HG02973 (cell line): Measurements from ENCODE around the gene HELZ2.

ENCODE experiments used
- ATAC-seq: cut with Tn5 transposase; IDR thresholded peaks from one replicate; pipeline ENCODE4 v1.9.1; 2021; ENCODE audit warnings: moderate library complexity; ENCODE audit not compliant: unreplicated experiment

Gene HELZ2

DNA sequence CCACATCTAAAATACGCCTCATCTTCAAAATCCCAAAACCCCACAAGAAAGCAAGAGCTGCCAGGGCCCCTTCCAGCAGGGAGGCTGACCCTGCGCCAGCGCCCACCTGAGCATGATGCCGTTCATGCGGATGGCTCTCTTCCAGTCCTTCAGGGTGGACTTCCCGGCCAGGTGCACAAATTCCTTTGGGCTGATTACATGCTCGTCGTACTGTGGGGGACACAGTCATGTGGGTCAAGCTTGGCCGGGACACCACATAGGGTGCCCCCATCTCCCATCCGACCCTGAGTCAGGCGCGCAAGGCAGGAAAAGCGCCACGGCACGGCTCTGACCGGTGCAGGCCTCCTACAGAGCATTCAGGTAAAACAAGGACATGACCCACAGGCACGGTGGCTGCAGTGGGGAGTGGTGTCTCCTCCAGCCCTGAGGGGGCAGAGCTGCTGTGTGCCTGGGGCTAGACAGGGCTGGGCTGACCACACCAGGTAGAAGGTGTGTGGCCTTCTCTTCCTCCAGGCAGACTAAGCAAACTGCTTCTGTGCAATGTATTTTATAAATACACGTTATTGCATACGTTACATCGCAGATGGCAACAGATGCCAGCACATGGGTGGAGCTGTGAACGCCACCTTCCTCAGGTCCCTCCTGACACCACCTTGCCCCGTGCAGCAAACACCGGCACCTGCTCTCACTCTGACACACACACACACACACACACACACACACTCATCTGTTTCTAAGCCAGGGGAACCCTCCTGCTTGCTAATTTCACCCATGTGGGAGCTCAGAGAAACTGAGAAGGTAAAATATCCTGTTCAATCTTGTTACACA, 23.8 kb upstream of the HELZ2 start:
- ATAC-seq = no peak

DNA sequence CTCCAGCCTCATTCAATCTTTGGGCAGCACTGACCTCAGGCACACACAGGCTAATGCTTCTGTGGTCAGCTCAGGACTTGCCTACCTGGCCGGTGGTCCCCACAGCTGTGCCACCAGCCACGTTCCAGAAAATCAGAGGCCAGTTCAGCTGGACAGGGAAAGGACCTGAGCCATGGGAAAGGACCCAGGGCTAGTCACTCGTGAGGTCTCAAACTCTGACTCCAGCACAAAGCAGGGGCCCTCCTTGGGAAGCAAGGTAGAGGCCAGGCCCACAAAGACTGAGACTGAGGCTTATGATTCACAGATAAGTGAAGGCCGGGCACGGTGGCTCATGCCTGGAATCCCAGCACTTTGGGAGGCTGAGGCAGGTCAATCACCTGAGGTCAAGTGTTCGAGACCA, 22.4 kb upstream of the HELZ2 start:
- ATAC-seq = no peak

DNA sequence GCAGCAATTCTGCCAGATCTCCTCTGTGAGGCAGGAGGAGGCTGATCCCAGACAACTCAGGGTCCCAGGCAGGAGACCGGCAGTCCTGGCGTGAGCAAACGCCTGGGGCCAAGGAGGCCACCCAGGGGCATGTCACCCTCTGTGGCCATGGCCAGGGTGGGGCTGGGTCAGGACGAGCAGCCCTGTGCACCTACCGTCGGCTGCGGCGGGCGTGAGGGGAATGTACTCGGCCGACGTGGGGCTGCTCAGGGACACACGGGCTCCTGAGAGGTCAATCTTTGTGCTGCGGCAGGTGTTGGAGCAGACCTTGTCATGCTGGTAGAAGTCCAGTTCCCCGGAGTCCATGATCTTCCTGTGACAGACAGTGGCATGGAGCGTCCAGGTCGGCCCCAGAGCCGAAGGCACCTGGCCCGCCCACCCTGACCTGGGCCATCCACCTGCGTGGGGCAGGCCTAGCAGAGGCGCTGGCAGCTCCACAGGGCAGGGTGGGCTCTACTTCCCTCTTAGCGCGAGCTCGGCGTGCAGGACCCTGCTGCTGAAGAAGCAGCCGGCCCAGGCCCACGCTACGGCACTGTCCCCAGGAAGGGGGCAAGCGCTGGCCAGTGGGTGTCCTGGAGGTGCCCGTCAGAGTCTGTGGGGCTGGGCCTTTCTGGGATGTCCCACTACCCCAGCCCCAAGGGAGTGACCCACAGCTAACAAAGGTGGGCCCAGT, 21.5 kb upstream of the HELZ2 start:
- no peak for ATAC-seq

DNA sequence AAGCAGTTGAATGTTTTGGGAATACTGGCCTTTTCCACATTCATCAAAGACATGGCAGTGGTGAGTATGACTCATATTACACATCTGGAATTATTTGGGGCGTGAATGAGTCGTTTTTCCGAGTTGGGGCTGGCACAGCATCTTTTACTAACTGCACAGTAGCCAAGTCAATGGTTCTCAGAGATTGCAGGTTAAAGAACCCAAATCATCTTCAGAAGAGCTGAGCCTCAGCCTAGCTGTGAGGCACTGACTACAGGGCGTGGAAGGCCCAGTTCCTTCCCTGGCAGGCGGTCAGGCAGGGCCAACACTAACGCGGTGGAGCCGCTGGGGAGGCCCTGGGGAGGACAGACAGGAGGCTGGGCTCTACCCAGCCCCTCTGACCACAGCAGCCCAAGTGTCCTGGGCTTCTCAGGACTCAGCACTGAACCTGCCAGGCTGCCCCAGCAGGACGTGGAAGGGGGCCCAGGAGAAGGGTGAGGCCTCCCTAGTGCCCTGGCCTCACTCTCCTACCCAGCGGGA, 20.1 kb upstream of the HELZ2 start:
- ATAC-seq = no peak

DNA sequence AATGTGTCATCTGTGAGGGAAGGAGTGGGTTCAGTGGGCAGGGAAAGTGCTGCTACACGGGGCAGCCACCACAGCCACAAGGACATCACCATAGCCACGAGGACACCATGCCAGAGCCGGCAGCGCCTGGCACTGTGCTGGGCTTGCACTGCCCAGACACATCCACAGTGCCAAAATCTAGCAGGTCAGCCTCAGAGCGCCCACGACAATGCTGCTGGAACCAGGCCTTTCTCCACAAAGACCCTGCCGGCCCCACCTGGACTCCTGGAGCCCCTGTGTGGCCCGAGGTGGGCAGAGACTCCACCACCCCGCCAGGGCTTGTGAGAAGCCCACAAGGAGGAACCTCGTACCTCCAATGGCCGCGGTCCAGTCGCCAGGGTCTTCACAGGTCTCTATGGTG, 18.6 kb upstream of the HELZ2 start:
- ATAC-seq = no peak

DNA sequence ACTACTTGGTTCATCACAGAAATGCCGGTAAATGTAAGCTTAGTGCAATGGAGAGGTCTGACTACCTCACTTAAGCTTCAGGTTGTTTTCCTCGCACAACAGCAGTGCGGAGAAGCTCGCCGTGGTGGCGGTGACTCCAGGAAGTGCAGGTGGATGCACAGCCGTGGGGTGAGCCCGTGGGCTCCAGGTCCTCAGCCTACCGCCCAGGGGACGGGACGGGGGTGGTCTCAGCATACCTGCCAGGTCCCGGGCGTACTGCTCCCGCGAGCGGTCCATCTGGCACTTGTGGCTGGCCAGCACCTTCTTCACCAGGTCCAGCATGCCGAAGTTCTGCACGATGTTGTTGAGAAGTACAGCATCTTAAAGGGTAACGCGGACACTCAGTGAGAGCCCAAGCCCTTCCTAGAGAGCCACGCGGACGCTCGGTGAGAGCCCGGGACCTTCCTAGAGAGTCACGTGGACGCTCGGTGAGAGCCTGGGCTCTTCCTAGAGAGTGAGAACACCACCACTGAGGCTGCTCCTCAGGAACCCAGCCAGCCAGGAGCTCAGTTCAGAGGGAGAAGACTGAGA, 17.8 kb upstream of the HELZ2 start:
- no peak for ATAC-seq

DNA sequence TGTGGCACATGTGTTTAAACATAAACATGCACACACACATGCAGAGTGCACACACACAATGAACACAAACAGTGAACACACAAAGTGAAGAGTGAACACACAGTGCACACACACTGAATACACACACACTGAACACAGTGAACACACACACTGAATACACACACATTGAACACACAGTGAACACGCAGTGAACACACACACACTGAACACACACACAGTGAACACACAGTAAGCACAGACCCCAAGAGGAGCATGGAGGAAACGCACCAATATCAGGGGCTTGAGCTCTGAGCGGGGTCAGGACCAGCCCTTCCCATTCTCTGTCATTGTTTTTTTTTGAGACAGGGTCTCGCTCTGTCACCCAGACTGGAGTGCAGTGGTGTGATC, 17.1 kb upstream of the HELZ2 start:
- no peak for ATAC-seq

DNA sequence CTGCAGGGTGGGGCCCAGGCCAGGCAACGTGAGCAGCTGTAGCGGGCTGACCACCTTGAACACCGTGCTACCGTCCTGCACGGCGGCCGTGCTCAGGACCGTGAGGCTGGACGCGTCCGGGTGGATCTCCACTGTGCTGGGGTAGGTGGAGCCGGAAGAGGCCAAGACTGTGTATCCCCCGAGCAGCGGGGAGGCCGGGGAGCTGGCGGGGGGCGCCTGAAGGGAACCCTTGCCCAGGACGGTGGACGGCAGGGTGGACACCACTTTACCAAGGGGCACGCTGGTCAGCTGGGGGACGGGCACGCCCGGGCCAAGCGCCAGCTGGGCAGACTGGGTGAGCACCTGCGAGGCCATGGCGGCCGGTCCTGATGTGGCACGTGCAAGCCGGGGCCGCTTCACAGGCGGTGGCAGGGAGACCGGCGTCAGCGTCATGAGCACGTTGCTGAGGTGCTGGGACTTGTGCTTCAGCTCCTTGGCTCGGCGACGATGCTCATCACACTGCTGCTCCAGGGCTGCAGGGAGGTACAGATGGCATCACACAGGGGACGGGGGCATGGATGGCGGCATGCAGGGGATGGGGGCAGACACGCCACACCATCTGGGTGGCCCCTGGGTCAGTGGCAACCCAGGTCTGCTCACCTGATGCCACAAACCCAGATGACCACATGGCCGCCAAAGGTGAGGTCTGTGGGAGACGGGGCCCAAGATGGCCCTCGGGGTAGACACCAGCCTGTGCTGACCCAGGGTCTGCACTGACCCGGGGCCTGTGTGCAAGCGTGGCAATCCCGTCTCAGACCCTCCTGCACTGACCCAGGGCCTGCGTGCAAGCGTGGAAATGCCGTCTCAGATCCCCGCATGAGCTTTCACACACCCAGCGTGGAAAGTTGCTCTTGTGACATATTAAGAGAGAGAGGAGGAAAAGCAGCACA, 16.4 kb upstream of the HELZ2 start:
- no peak for ATAC-seq

DNA sequence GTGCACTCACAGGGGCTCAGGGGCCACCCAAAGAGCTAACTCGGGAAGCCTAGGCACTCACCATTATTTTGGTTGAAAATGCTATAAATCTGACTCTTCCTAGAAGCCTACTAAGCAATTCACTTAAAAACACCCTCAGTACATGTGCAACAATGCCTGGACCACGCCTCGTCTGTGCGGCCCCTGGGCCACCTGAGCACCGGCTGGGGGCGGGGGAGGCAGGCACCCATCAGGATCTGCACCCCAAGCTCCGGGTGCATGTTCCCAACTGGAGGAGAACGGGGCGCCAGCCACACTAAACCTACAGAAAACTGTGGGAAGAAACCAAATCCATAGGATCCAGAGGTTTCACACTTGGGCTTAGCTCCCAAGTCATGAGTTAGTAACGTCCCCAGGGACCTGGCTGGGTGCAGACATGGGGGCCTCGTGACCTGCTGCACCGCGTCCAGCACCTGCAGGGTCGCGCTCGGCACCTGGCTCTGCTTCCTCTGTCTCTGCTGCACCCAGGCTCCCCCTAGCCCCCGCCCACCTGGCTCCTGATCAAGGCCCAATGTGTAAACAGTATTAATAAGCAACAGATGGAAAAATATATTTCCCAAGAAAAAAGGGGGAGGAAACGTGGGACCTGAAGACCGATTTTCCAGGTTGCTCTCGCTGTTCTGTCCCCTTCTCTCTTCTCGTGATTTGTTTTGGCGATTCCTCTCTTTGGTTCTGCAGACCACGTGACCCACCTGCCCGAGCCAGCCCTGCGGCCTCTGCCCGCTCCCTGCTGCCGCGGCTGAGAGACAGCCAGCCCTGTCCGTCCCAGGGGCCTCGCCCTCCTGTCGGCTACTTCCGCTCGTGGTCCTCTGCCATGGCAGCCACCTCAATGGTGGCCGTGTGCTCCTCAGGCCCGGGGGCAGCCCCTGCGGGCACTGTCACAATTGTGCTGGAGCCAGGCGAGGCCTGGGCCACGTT, 15.5 kb upstream of the HELZ2 start:
- no peak for ATAC-seq

DNA sequence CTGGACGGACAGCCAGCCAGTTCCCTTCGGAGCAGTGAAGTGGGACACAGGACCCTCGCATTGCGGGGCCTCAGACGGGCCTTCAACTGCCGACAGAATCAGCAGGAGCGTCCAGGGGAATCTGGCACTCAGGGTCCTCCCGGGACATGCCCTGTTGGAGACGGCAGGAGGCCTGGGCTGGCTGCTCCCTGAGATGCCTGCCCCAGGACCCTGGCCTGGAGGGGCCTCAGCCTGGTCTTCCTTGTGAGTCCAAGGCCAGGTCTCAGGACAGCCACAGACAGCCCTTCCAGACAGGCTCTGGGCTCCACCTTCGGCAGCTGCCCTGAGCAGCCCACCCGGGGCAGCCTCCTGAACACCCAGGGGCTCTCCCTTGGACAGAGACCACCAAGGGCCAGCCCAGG, 14.6 kb upstream of the HELZ2 start:
- no peak for ATAC-seq

DNA sequence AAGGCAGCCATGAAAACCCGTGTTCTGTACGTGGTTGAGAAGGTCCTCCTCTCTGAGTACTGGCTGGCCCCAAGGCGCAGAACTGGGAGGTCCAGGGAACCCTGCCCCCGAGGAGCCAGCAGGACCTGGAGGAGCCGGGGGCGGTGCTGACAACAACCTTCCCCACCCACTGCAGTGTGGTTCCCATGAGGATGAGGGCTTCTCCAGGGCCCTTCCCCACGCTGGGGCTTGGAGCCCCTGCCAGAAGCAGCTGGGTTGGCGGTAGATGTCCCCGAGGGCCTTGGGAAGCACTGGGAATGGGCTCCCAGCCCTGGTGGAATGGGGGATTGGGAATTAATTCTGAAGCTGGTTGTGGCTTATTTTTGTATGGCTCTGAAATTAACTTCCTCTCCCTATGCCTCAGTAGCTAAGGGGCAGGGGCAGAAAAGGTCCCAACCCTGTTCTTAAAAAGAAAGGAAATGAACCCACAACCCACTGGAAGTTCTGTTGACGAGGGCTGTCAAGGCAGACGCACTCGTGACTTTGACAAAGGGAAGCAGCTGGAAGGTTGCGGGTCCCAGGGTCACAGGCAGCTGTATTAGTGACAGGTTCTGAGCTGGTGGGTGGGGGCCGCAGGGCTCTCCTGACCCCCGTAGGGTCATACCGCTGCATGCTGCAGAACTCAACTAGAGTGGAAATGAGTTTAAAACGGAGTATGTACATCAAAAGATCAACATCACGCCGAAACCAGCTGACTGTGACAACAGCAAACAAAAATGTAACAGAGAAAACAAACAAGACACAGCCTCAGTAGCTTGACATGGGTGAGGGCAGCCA, 13.9 kb upstream of the HELZ2 start:
- ATAC-seq = no peak

DNA sequence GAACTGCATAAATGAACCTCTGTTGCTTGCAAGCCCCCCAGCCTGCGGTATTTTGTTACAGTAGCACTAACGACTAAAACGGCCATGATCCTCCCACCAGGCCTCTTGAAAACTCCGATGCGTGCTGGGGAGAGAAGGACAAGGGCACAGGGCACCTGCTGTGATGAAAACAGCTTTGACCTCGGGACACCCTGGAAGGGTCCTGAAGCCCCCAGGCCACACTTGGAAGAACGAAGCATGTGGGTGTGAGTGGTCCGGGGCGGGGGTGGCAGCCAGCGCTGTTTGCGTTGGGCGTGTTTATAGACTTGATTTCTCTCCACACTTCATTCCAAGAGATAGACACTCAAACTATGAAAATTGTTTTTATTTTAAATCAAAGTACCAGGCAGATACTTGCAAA, 13.2 kb upstream of the HELZ2 start:
- no peak for ATAC-seq

DNA sequence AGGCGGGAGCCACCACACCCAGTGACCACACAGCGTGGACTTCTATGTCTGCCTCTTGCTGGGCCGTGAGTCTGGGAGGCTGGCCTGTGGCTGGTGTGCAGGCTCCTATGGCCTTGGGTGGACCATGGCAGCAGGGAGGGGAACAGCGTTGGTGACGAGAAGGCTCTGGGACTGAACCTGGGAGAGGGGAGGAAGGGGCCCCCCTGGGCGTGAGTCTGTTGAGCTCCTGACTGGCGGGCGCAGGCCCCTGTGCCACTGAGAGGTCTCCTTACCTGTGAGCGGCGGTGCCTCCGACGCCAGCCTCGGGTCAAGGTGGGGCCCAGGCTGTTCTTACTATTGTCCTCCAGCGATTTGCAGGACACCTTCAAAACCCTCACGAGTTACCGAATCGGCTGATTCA, 12.8 kb upstream of the HELZ2 start:
- no peak for ATAC-seq

DNA sequence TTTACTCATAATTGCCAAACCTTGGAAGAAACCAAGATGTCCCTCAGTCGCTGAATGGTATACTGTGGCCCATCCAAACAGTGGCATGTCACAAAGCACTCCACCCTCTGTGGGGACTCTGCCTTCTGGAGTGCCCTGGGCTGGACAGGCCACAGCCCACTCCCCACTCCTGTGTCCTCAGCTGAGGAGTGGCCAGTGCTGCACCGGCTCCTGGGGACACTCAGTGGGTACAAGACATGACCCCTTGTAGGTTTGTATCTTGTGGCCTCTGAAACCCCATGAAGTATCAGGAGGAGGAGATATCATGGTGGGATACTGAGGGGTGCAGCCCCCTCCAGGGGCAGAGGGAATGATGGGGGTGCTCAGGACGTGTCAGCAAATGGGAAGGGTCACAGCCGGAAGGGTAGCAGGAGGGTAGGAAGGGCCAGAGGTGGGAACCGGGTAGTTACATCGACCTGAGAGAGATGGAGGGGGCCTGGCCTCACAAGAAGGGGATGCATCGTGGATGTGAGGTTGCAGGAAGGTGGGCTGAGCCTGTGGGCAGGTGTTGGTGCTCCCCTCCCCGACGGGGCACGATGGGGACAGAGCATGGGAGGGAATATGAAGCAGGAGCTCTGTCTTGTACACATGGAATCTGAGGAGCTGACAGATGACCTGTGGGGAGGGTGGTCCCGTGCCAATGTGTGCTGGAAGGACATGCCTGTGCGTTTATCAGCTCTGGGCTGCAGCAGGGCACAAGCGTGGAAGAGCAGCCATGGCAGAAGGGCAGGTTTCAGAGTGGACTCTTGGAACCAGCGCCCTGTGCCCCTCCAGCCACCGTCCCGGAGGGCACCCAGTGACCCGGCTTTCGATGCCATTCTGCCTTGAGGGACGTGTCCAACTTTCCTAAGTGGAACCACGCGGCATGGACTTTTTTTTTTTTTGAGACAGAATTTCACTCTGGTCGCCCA, 11.9 kb upstream of the HELZ2 start:
- ATAC-seq = no peak

DNA sequence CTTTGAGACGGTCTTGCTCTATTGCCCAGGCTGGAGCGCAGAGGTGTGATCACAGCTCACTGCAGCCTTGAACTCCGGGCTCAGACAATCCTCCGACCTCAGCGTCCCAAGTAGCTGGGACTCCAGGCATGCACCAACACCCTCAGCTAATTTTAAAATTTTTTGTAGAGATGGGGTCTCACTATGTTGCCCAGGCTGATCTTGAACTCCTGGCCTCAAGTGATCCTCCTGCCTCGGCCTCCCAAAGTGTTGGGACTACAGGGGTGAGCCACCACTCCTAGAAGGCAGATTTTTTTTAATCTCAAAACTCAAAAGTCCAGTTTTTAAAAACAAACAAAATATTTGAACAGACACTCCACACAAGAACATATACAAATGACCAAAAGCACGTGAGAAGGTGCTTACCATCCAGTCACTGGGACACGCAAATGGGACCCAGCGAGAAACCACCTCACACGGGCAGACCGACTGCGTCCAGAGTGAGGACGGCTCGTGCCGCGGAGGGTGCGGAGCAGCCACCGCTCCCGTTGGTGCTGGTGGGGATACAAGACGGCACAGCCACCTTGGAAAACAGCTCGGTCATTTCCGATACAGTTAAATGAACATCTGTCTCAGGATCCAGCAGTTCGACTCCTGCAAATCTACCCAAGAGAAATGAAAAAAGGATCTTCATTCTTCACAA, 8.5 kb upstream of the HELZ2 start:
- no peak for ATAC-seq

DNA sequence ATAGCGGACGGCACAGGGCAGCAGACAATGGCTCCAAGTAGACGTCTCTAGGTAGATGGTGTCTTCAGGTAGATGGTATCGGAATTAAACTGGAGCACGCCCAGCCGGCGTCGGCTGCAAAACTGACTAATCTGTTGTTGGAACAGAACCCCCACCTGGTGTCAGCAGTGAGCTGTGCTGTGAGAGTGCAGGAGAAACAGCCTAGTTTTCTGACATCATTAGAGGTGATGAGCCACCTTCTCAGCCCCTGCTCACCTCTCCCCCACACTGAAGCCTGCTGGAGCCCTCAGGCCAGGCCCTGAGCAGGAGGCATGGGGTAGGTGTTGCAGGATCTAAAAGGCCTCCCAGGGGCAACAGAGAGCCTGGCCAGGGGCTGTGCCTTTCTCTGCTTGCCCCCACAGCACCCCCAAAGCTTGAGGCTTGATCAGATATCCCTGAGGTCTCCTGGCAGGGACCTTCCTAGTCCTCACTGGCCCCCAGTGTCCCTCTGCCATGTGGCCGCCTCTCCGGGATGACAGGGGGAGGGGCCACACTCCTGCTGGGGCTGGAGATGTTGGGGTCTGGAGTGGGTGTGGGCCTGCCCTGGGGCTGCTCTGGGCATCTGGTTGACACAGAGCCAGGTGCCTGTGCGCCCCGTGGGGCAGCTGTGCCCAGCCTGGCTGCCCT, 6.9 kb upstream of the HELZ2 start:
- ATAC-seq = no peak
